Mesendoderm (in vitro differentiated cells): ENCODE results near the gene SLC35G6.

Experiments
- DNase-seq: peaks from one replicate; pipeline ENCODE4 v3.0.0; 2013
- H2AK5ac ChIP-seq: 2 replicates; pipeline ENCODE4 v1.6.1; 2013; ENCODE audit warnings: low read length, inconsistent platforms
- H2BK120ac ChIP-seq: 2 replicates; pipeline ENCODE4 v1.6.1; 2013; ENCODE audit warnings: low read depth, mild to moderate bottlenecking, low read length, moderate library complexity, mixed read lengths
- H2BK15ac ChIP-seq: replicated peaks from 2 replicates; pipeline ENCODE4 v1.6.1; 2013; ENCODE audit warnings: low read depth, mild to moderate bottlenecking, moderate library complexity
- H2BK5ac ChIP-seq: 2 replicates; pipeline ENCODE4 v1.6.1; 2013; ENCODE audit warnings: low read length, inconsistent platforms
- H3K18ac ChIP-seq: 2 replicates; pipeline ENCODE4 v1.6.1; 2013; ENCODE audit warnings: mild to moderate bottlenecking, low read length, mixed read lengths
- H3K23ac ChIP-seq: one replicate; pipeline ENCODE4 v1.6.1; 2013; ENCODE audit warnings: low read length
- H3K27ac ChIP-seq: 2 replicates; pipeline ENCODE4 v1.5.1; 2013; ENCODE audit warnings: low read depth, mild to moderate bottlenecking, inconsistent platforms, low read length, moderate library complexity
- H3K27me3 ChIP-seq: 2 replicates; pipeline ENCODE4 v1.6.1; 2013; ENCODE audit warnings: low read length, control low read depth, mild to moderate bottlenecking, inconsistent platforms; ENCODE audit not compliant: insufficient read depth, poor library complexity
- H3K36me3 ChIP-seq: 2 replicates; pipeline ENCODE4 v1.6.1; 2013; ENCODE audit warnings: low read length, inconsistent platforms; ENCODE audit not compliant: control insufficient read depth, insufficient read depth
- H3K4ac ChIP-seq: one replicate; pipeline ENCODE4 v1.6.1; 2013; ENCODE audit warnings: low read depth, mild to moderate bottlenecking, low read length, moderate library complexity
- H3K4me1 ChIP-seq: 2 replicates; pipeline ENCODE4 v1.6.1; 2013; ENCODE audit warnings: low read depth, low read length, inconsistent platforms; ENCODE audit not compliant: control insufficient read depth
- H3K4me2 ChIP-seq: 2 replicates; pipeline ENCODE4 v1.6.1; 2013; ENCODE audit warnings: low read length
- H3K4me3 ChIP-seq: 2 replicates; pipeline ENCODE4 v1.5.1; 2013; ENCODE audit warnings: mild to moderate bottlenecking, low read length
- H3K56ac ChIP-seq: one replicate; pipeline ENCODE4 v1.6.1; 2013; ENCODE audit warnings: low read length
- H3K79me1 ChIP-seq: 2 replicates; pipeline ENCODE4 v1.6.1; 2013; ENCODE audit warnings: low read length, inconsistent platforms
- H3K79me2 ChIP-seq: 2 replicates; pipeline ENCODE4 v1.6.1; 2013; ENCODE audit warnings: mild to moderate bottlenecking, low read length; ENCODE audit not compliant: control insufficient read depth, insufficient read depth
- H3K9ac ChIP-seq: 2 replicates; pipeline ENCODE4 v1.6.1; 2013; ENCODE audit warnings: low read length, inconsistent platforms
- H4K5ac ChIP-seq: one replicate; pipeline ENCODE4 v1.6.1; 2013; ENCODE audit warnings: low read length
- H4K8ac ChIP-seq: one replicate; pipeline ENCODE4 v1.6.1; 2013; ENCODE audit warnings: low read depth, mild to moderate bottlenecking, control low read depth, low read length, moderate library complexity
- WGBS: extraction: QIAGEN DNeasy Blood & Tissue Kit; methylation state at CpG from one replicate; pipeline ENCODE4 v1.1.7; 2013; ENCODE audit warnings: low lambda C conversion rate, missing lambda C conversion rate; ENCODE audit not compliant: insufficient coverage; ENCODE audit errors: extremely low coverage; 5-methylcytosine and 5-hydroxymethylcytosine counted together

Gene SLC35G6

GRCh38 chr17:7475764-7476422, 5.4 kb upstream of the SLC35G6 start:
- no CpG with 5 or more reads among the region's 15 CpGs for WGBS
- H3K27ac ChIP-seq, result no peak overlapping the region

GRCh38 chr17:7476494-7476893, 4.8 kb upstream of the SLC35G6 start:
- no CpG with 5 or more reads among the region's 3 CpGs for WGBS
- peak; percentile 56 for DNase-seq

More at GRCh38 chr17:7475764-7476422, 5.4 kb upstream of the SLC35G6 start:
- no peak overlapping the region for H3K4me3 ChIP-seq
- H4K5ac ChIP-seq, result no peak overlapping the region
- peaks cover 5% of the 10 kb centered on the region for H3K4me1 ChIP-seq
- no peak overlapping the region for H3K18ac ChIP-seq
- H4K8ac ChIP-seq, result no peak overlapping the region
- no peaks in the 10 kb centered on the region for H3K27me3 ChIP-seq
- DNase-seq, result no peak
- no peak overlapping the region for H3K4ac ChIP-seq
- peaks cover 21% of the 10 kb centered on the region for H3K79me1 ChIP-seq
- H3K9ac ChIP-seq, result no peak overlapping the region
- no peak overlapping the region for H3K56ac ChIP-seq
- H3K4me2 ChIP-seq, result no peak overlapping the region
- H2BK15ac ChIP-seq, result no peak overlapping the region
- no peak overlapping the region for H2BK5ac ChIP-seq
- H2AK5ac ChIP-seq, result no peak overlapping the region
- no peak overlapping the region for H2BK120ac ChIP-seq
- H3K23ac ChIP-seq, result no peak overlapping the region
- H3K36me3 ChIP-seq, result no peaks in the 10 kb centered on the region
- H3K79me2 ChIP-seq, result peaks cover 13% of the 10 kb centered on the region

GRCh38 chr17:7476951-7477350, 4.3 kb upstream of the SLC35G6 start:
- no peak overlapping the region for H3K4me2 ChIP-seq
- no peak overlapping the region for H2AK5ac ChIP-seq
- no peak overlapping the region for H3K27ac ChIP-seq
- peaks cover 5% of the 10 kb centered on the region for H3K4me1 ChIP-seq
- peaks cover 13% of the 10 kb centered on the region for H3K79me2 ChIP-seq
- no peak overlapping the region for H3K18ac ChIP-seq
- peaks cover 18% of the 10 kb centered on the region for H3K79me1 ChIP-seq
- no peak overlapping the region for H2BK5ac ChIP-seq
- H4K8ac ChIP-seq, result no peak overlapping the region
- no peak for DNase-seq
- H3K36me3 ChIP-seq, result no peaks in the 10 kb centered on the region
- H2BK15ac ChIP-seq, result no peak overlapping the region
- H3K23ac ChIP-seq, result no peak overlapping the region
- no peak overlapping the region for H3K56ac ChIP-seq
- no peak overlapping the region for H3K9ac ChIP-seq
- no peak overlapping the region for H4K5ac ChIP-seq
- H3K4ac ChIP-seq, result no peak overlapping the region
- no peaks in the 10 kb centered on the region for H3K27me3 ChIP-seq
- no peak overlapping the region for H2BK120ac ChIP-seq
- no CpG with 5 or more reads among the region's 5 CpGs for WGBS
- H3K4me3 ChIP-seq, result no peak overlapping the region

More at GRCh38 chr17:7476494-7476893, 4.8 kb upstream of the SLC35G6 start:
- Histone ChIP-seq H3K23ac (no peak overlapping the region), H3K4me3 (no peak overlapping the region), H3K4ac (no peak overlapping the region), H4K8ac (no peak overlapping the region), H4K5ac (no peak overlapping the region), H3K79me2 (peaks cover 13% of the 10 kb centered on the region), H3K4me2 (no peak overlapping the region), H3K4me1 (peaks cover 5% of the 10 kb centered on the region), H3K18ac (no peak overlapping the region), H3K79me1 (peaks cover 20% of the 10 kb centered on the region), H2BK15ac (no peak overlapping the region), H2BK5ac (no peak overlapping the region), H2AK5ac (no peak overlapping the region), H2BK120ac (no peak overlapping the region), H3K27ac (no peak overlapping the region), H3K9ac (no peak overlapping the region), H3K56ac (no peak overlapping the region), H3K27me3 (no peaks in the 10 kb centered on the region), H3K36me3 (no peaks in the 10 kb centered on the region)

GRCh38 chr17:7477392-7478275, 3.6 kb upstream of the SLC35G6 start:
- DNase-seq, result no peak
- peak overlapping the region; percentile 93 for H3K56ac ChIP-seq
- no peak overlapping the region for H3K18ac ChIP-seq
- H3K27me3 ChIP-seq, result no peaks in the 10 kb centered on the region
- no peaks in the 10 kb centered on the region for H3K36me3 ChIP-seq
- no peak overlapping the region for H3K27ac ChIP-seq
- no peak overlapping the region for H4K8ac ChIP-seq
- no peak overlapping the region for H3K23ac ChIP-seq
- peaks cover 18% of the 10 kb centered on the region for H3K79me1 ChIP-seq
- no peak overlapping the region for H3K4ac ChIP-seq
- H3K4me3 ChIP-seq, result no peak overlapping the region
- no peak overlapping the region for H2BK15ac ChIP-seq
- no peak overlapping the region for H2AK5ac ChIP-seq
- H3K4me2 ChIP-seq, result no peak overlapping the region
- peak overlapping the region; percentile 41 for H3K9ac ChIP-seq
- no peak overlapping the region for H4K5ac ChIP-seq
- WGBS, result no CpG with 5 or more reads among the region's 26 CpGs
- no peak overlapping the region for H2BK5ac ChIP-seq
- peaks cover 5% of the 10 kb centered on the region for H3K4me1 ChIP-seq
- H2BK120ac ChIP-seq, result no peak overlapping the region
- H3K79me2 ChIP-seq, result peaks cover 13% of the 10 kb centered on the region

- peak overlapping the region; percentile 77 for H3K4ac ChIP-seq
- peak overlapping the region; percentile 54 for H3K4me3 ChIP-seq
- H3K18ac ChIP-seq, result peak overlapping the region; percentile 98
- no peaks in the 10 kb centered on the region for H3K27me3 ChIP-seq
- H3K4me1 ChIP-seq, result peaks cover 5% of the 10 kb centered on the region
- H3K79me2 ChIP-seq, result peaks cover 13% of the 10 kb centered on the region
- no peak overlapping the region for H4K8ac ChIP-seq
- peak overlapping the region; percentile 74 for H3K9ac ChIP-seq
- DNase-seq, result peak; percentile 44
- H3K27ac ChIP-seq, result peak overlapping the region; percentile 62
- WGBS, result no CpG with 5 or more reads among the region's 40 CpGs
- H3K23ac ChIP-seq, result peak overlapping the region; percentile 7
- no peak overlapping the region for H2BK15ac ChIP-seq
- H3K79me1 ChIP-seq, result peaks cover 18% of the 10 kb centered on the region
- peak overlapping the region; percentile 59 for H3K4me2 ChIP-seq
- no peaks in the 10 kb centered on the region for H3K36me3 ChIP-seq
- H3K56ac ChIP-seq, result peak overlapping the region; percentile 93
- peak overlapping the region; percentile 24 for H2AK5ac ChIP-seq
- H2BK5ac ChIP-seq, result no peak overlapping the region
- H4K5ac ChIP-seq, result no peak overlapping the region
- peak overlapping the region; percentile 63 for H2BK120ac ChIP-seq
Measured at GRCh38 chr17:7478276-7479212, 2.7 kb upstream of the SLC35G6 start.
